ENCODE data around the gene CD84. TPM values are rescaled to one million over a fixed set of nuclear protein-coding genes. Genes with fewer than 3 reads are reported as not detected.
"Not testable (repeated sequence)": the region's sequence is repeated elsewhere in the genome, so short reads cannot be mapped to it uniquely, and the experiment has no call there.

The CD84 gene
- total and polyA plus RNA-seq, 3 experiments from 2014 or later: 25.1 to 58.1 (median 27.6) TPM

DNA sequence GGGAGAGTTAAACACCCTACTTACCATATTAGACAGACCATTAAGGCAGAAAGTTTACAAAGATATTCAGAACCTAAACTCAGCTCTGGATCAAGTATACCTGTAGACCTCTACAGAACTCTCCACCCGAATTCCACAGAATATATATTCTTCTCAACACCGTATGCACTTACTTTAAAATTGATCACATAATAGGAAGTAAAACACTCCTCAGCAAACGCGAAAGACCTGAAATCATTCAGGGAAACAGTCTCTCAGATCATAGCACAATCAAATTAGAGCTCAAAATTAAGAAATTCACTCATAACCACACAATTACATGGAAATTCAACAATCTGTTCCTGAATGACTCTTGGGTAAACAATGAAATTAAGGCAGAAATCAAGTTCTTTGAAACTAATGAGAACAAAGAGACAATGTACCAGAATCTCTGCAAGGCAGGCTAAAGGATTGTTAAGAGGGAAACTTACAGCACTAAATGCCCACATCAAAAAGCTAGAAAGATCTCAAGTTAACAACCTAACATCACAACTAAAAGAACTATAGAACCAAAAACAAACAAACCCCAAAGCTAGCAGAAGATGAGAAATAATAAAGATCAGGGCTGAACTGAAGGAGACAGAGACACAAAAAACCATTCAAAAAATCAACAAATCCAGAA lies 19.1 kb downstream of the CD84 start:
- Mint-ChIP-seq H3K9me3 (peaks cover 0 to 13% (median 8%) of the 10 kb centered on the region in 5 donors), H3K4me3 (peak overlapping the region; percentile 72 to 90 (median 87)), H3K27ac (peak overlapping the region; percentile 85 to 98 (median 96)), H3K36me3 (peaks cover 35 to 64% (median 36%) of the 10 kb centered on the region in 3 donors), H3K27me3 (no peaks in the 10 kb centered on the region), H3K4me1 (peaks cover 92 to 100% (median 99%) of the 10 kb centered on the region in 3 donors)
- no peaks in the 10 kb centered on the region for H3K36me3 ChIP-seq (ENCODE audit: insufficient read depth, low read length)
- no peaks in the 10 kb centered on the region for H3K27me3 ChIP-seq (ENCODE audit: insufficient read depth, low read length, poor library complexity, severe bottlenecking)
- peaks cover 7% of the 10 kb centered on the region for H3K9me3 ChIP-seq (ENCODE audit: low read length)
- peak overlapping the region; percentile 50 for H3K4me3 ChIP-seq (ENCODE audit: low read length)
- H3K4me1 ChIP-seq (ENCODE audit: insufficient read depth, low read length): peaks cover 67% of the 10 kb centered on the region
- ChIA-PET CTCF (interaction anchor here (1.0 to 23.1 kb wide), 8 partner anchors 10 to 49 kb away, joined by 3 to 218 read pairs (median 7); partner anchors contain the start of gene CD84), POLR2A (interaction anchor here (0.6 to 5.6 kb wide), 5 partner anchors 8 to 38 kb away, joined by 3 to 44 read pairs (median 4); partner anchors contain the start of gene CD84)
- peak overlapping the region; percentile 11 for H3K27ac ChIP-seq (ENCODE audit: low read depth, low read length)
- peak in 2 of 5 donors; percentile 44 to 55 for DNase-seq

DNA sequence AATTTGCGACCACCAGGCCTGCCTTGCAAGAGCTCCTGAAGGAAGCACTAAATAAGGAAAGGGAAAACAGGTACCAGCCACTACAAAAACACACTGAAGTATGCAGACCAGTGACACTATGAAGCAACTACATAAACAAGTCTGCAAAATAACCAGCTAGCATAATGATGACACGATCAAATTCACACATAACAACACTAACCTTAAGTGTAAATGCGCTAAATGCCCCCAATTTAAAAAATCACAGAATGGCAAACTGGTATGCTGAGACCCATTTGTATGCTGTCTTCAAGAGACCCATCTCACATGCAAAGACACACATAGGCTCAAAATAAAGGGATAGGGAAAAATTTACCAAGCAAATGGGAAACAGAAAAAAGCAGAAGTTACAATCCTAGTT lies 19.9 kb downstream of the CD84 start:
- peak overlapping the region; percentile 50 for H3K4me3 ChIP-seq (ENCODE audit: low read length)
- H3K27me3 ChIP-seq (ENCODE audit: insufficient read depth, low read length, poor library complexity, severe bottlenecking); H3K9me3 ChIP-seq (ENCODE audit: low read length); H3K36me3 ChIP-seq (ENCODE audit: insufficient read depth, low read length); H3K27me3 Mint-ChIP-seq: not testable (repeated sequence)
- H3K27ac ChIP-seq (ENCODE audit: low read depth, low read length): peak overlapping the region; percentile 59
- H3K4me1 Mint-ChIP-seq: peaks cover 86 to 94% (median 92%) of the 10 kb centered on the region in 3 donors
- ChIA-PET CTCF (interaction anchor here (1.0 to 23.1 kb wide), 8 partner anchors 14 to 49 kb away, joined by 3 to 218 read pairs (median 6); partner anchors contain the start of gene CD84), POLR2A (interaction anchor here (0.9 to 5.6 kb wide), 4 partner anchors 8 to 19 kb away, joined by 4 to 44 read pairs (median 6); partner anchors contain the start of gene CD84)
- peaks cover 60% of the 10 kb centered on the region for H3K4me1 ChIP-seq (ENCODE audit: insufficient read depth, low read length)
- peak overlapping the region; percentile 72 to 90 (median 87) for H3K4me3 Mint-ChIP-seq
- peak in 1 of 5 donors; percentile 31 for DNase-seq
- H3K36me3 Mint-ChIP-seq: peaks cover 28 to 57% (median 30%) of the 10 kb centered on the region in 3 donors
- H3K27ac Mint-ChIP-seq: peak overlapping the region; percentile 85 to 98 (median 96)
- H3K9me3 Mint-ChIP-seq: peaks cover 0 to 13% (median 8%) of the 10 kb centered on the region in 5 donors

DNA sequence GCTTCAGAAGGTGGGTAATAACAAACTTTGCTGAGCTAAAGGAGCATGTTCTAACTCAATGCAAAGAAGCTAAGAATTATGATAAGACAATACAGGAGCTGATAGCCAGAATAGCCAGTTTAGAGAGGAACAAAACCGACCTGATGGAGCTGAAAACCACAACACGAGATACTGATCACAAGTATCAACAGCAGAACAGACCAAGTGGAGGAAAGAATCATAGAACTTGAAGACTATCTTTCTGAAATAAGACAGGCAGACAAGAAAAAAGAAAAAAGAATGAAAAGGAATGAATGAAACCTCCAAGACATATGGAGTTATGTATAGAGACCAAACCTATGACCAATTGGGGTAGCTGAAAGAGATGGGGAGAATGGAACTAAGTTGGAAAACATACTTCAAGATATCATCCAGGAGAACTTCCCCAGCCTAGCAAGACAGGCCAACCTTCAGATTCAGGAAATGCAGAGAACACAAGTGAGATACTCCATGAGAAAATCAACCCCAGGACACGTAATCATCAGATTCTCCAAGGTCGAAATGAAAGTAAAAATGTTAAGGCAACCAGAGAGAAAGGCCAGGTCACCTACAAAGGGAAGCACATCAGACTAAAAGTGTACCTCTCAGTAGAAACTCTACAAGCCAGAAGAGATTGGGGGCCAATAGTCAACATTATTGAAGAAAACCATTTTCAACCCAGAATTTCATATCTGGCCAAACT lies 20.5 kb downstream of the CD84 start:
- Histone ChIP-seq H3K27me3 (ENCODE audit: insufficient read depth, low read length, poor library complexity, severe bottlenecking) (no peaks in the 10 kb centered on the region), H3K9me3 (ENCODE audit: low read length) (peaks cover 7% of the 10 kb centered on the region), H3K4me1 (ENCODE audit: insufficient read depth, low read length) (peaks cover 54% of the 10 kb centered on the region), H3K36me3 (ENCODE audit: insufficient read depth, low read length) (peaks cover under 1% of the 10 kb centered on the region), H3K4me3 (ENCODE audit: low read length) (peak overlapping the region; percentile 50), H3K27ac (ENCODE audit: low read depth, low read length) (peak overlapping the region; percentile 59)
- DNase-seq: peak in 1 of 5 donors; percentile 29
- peaks cover 0 to 13% (median 8%) of the 10 kb centered on the region in 5 donors for H3K9me3 Mint-ChIP-seq
- H3K27ac Mint-ChIP-seq: peak overlapping the region; percentile 85 to 98 (median 96)
- H3K27me3 Mint-ChIP-seq: no peaks in the 10 kb centered on the region
- peaks cover 28 to 56% (median 31%) of the 10 kb centered on the region in 3 donors for H3K36me3 Mint-ChIP-seq
- POLR2A ChIA-PET: interaction anchor here (1.0 to 5.6 kb wide), 3 partner anchors 9 to 20 kb away, joined by 4 to 44 read pairs (median 6); partner anchors contain the start of gene CD84
- H3K4me3 Mint-ChIP-seq: peak overlapping the region; percentile 72 to 90 (median 87)
- peaks cover 84 to 94% (median 92%) of the 10 kb centered on the region in 3 donors for H3K4me1 Mint-ChIP-seq
- CTCF ChIA-PET: interaction anchor here (1.0 to 23.1 kb wide), 6 partner anchors 13 to 50 kb away, joined by 3 to 218 read pairs (median 5); partner anchors contain the start of gene CD84

DNA sequence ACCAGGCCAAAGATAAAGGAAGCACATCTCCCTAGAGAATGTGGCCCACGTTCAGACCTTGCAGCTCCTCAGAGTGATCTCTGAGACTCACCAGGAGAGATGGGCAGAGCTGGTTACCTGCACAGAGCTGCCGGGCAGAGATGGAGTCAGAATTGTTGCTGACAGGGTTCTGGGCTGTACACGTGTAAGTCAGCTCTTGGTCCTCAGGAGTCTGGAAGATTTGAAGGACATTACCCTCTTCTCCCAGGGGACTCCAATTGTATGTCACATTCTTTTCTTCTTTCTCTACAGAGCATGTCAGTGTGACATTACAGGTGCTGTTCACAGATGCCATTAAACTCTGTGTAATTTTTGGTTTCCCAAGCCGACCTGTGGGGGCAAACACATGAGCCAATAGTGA lies 25.5 kb downstream of the CD84 start:
- Mint-ChIP-seq H3K27me3 (no peaks in the 10 kb centered on the region), H3K4me3 (no peak overlapping the region), H3K27ac (peak overlapping the region; percentile 34 to 91 (median 53)), H3K4me1 (peaks cover 60 to 89% (median 87%) of the 10 kb centered on the region in 3 donors), H3K36me3 (peaks cover 26 to 67% (median 37%) of the 10 kb centered on the region in 3 donors), H3K9me3 (no peaks in the 10 kb centered on the region)
- peaks cover 21% of the 10 kb centered on the region for H3K4me1 ChIP-seq (ENCODE audit: insufficient read depth, low read length)
- no peak for DNase-seq
- peaks cover 47% of the 10 kb centered on the region for H3K36me3 ChIP-seq (ENCODE audit: insufficient read depth, low read length)
- ChIA-PET CTCF (interaction anchor here (0.8 to 23.1 kb wide), 6 partner anchors 14 to 398 kb away, joined by 3 to 218 read pairs (median 4); no protein-coding TSS in a partner anchor), POLR2A (no interaction called here)
- H3K4me3 ChIP-seq (ENCODE audit: low read length): no peak overlapping the region
- no peaks in the 10 kb centered on the region for H3K9me3 ChIP-seq (ENCODE audit: low read length)
- no peak overlapping the region for H3K27ac ChIP-seq (ENCODE audit: low read depth, low read length)
- no peaks in the 10 kb centered on the region for H3K27me3 ChIP-seq (ENCODE audit: insufficient read depth, low read length, poor library complexity, severe bottlenecking)

DNA sequence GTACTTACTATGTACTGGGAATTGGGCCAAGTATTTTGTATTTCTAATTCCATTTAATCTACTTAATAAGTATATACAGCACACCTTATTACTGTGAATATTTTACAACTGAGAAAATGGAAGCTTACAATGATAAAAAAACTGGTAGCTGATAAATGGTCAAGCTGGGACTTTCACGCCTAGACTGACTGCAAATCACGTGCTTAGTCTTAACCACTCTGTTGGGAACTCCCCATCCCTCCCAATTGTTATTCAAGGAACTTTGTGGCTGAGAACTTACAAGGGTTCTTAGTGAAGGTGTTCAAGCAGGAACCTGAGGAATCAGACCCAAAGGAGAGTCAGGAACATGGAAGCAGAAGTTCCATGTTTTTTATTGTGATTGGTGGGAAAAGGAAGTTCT lies 26.9 kb downstream of the CD84 start:
- no peaks in the 10 kb centered on the region for H3K9me3 ChIP-seq (ENCODE audit: low read length)
- H3K36me3 ChIP-seq (ENCODE audit: insufficient read depth, low read length): peaks cover 54% of the 10 kb centered on the region
- Mint-ChIP-seq H3K4me1 (peaks cover 53 to 88% (median 80%) of the 10 kb centered on the region in 3 donors), H3K4me3 (no peak overlapping the region), H3K9me3 (no peaks in the 10 kb centered on the region), H3K27ac (peak overlapping the region in 6 of 8 donors; percentile 66 to 91 (median 75)), H3K27me3 (no peaks in the 10 kb centered on the region), H3K36me3 (peaks cover 28 to 80% (median 44%) of the 10 kb centered on the region in 3 donors)
- ChIA-PET POLR2A (no interaction called here), CTCF (interaction anchor here (1.0 to 23.1 kb wide), 5 partner anchors 14 to 56 kb away, joined by 3 to 218 read pairs (median 5); no protein-coding TSS in a partner anchor)
- H3K27me3 ChIP-seq (ENCODE audit: insufficient read depth, low read length, poor library complexity, severe bottlenecking): no peaks in the 10 kb centered on the region
- no peak overlapping the region for H3K27ac ChIP-seq (ENCODE audit: low read depth, low read length)
- peaks cover 10% of the 10 kb centered on the region for H3K4me1 ChIP-seq (ENCODE audit: insufficient read depth, low read length)
- no peak for DNase-seq
- no peak overlapping the region for H3K4me3 ChIP-seq (ENCODE audit: low read length)

DNA sequence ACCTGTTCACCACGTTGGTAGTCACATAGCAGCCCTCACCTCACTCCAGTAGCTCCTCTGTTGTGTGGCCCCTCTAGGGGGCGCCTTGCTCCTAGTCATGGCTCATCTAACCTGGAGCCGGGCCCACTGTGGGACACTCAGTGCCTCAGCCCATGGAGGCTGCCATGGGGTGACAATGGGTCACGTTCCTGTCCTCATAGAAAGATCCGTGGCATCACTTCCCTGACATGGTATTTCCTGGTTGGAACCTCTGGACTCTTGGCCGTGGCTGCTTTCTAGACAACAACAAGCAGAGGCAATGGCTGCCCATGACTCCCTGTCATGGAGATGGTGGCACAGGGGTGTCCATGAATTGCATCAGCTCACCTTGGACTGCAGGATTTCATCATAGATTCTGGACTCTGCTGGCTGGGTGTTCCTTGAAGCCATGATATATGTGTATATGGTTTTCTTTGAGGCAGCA lies 28.7 kb downstream of the CD84 start:
- Histone ChIP-seq H3K27me3 (ENCODE audit: insufficient read depth, low read length, poor library complexity, severe bottlenecking) (no peaks in the 10 kb centered on the region), H3K4me1 (ENCODE audit: insufficient read depth, low read length) (peaks cover 6% of the 10 kb centered on the region), H3K27ac (ENCODE audit: low read depth, low read length) (no peak overlapping the region), H3K9me3 (ENCODE audit: low read length) (no peaks in the 10 kb centered on the region), H3K36me3 (ENCODE audit: insufficient read depth, low read length) (peaks cover 57% of the 10 kb centered on the region), H3K4me3 (ENCODE audit: low read length) (no peak overlapping the region)
- Mint-ChIP-seq H3K9me3 (no peaks in the 10 kb centered on the region), H3K27me3 (peaks cover 0 to 1% of the 10 kb centered on the region in 2 donors), H3K27ac (peak overlapping the region in 7 of 8 donors; percentile 21 to 86 (median 40)), H3K36me3 (peaks cover 23 to 84% (median 51%) of the 10 kb centered on the region in 3 donors), H3K4me3 (no peak overlapping the region), H3K4me1 (peaks cover 43 to 81% (median 72%) of the 10 kb centered on the region in 3 donors)
- peak; percentile 31 to 77 (median 39) for DNase-seq
- ChIA-PET POLR2A (interaction anchor here (1.0 kb wide), 1 partner anchor 56 kb away, joined by 3 read pairs; no protein-coding TSS in a partner anchor), CTCF (interaction anchor here (0.6 to 23.1 kb wide), 8 partner anchors 10 to 196 kb away, joined by 3 to 218 read pairs (median 5); no protein-coding TSS in a partner anchor)

DNA sequence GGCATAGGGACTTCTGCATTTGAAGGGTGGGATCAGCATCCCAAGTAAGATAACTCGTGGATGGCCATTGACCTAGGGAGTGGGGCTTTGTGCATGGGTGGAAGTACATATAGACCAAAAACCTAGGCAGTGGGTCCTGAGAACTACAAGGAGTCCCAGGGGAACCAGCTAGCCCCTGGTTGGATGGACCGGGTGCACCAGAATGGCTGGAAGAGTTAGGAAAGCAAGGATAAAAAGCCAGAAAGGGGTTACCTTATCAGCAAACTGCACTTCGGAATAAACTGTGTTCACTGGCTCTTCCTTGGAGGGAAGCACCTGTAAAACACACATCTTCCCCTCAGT lies 29.7 kb downstream of the CD84 start:
- H3K9me3 Mint-ChIP-seq: no peaks in the 10 kb centered on the region

More for the DNA sequence above, 29.7 kb downstream of the CD84 start:
- H3K9me3 ChIP-seq (ENCODE audit: low read length): no peaks in the 10 kb centered on the region
- H3K4me1 ChIP-seq (ENCODE audit: insufficient read depth, low read length): peaks cover 12% of the 10 kb centered on the region
- no peaks in the 10 kb centered on the region for H3K27me3 ChIP-seq (ENCODE audit: insufficient read depth, low read length, poor library complexity, severe bottlenecking)
- DNase-seq: no peak
- no peak overlapping the region for H3K27ac ChIP-seq (ENCODE audit: low read depth, low read length)
- POLR2A ChIA-PET: interaction anchor here (1.0 kb wide), 1 partner anchor 27 kb away, joined by 3 read pairs; no protein-coding TSS in a partner anchor
- H3K4me3 ChIP-seq (ENCODE audit: low read length): no peak overlapping the region
- peaks cover 57% of the 10 kb centered on the region for H3K36me3 ChIP-seq (ENCODE audit: insufficient read depth, low read length)
- Mint-ChIP-seq H3K4me3 (no peak overlapping the region), H3K27ac (peak overlapping the region in 3 of 8 donors; percentile 18 to 89 (median 56)), H3K36me3 (peaks cover 27 to 90% (median 53%) of the 10 kb centered on the region in 3 donors), H3K27me3 (peaks cover 0 to 1% of the 10 kb centered on the region in 2 donors), H3K4me1 (peaks cover 46 to 86% (median 77%) of the 10 kb centered on the region in 3 donors)
- CTCF ChIA-PET: interaction anchor here (0.8 to 23.1 kb wide), 9 partner anchors 10 to 219 kb away, joined by 3 to 218 read pairs (median 5); no protein-coding TSS in a partner anchor

All from CD8-positive, alpha-beta memory T cell (primary cell).